ENCODE measurements around the gene MYH16. TPM values are rescaled to one million over a fixed set of nuclear protein-coding genes. Genes with fewer than 3 reads are reported as not detected.
"Not testable (repeated sequence)": the region's sequence is repeated elsewhere in the genome, so short reads cannot be mapped to it uniquely, and the experiment has no call there.

Gene MYH16
- polyA plus RNA-seq, 1 experiment, result not detected

- CTCF ChIA-PET, result interaction anchor here (0.9 to 1.6 kb wide), 2 partner anchors 280 to 281 kb away, joined by 3 to 4 read pairs; no protein-coding TSS in a partner anchor
- POLR2A ChIA-PET, result interaction anchor here (0.5 to 0.6 kb wide), 2 partner anchors 83 to 200 kb away, joined by 3 read pairs; no protein-coding TSS in a partner anchor
- H3K4me3 ChIP-seq (ENCODE audit: low read depth, low read length), result no peak overlapping the region
- H3K9me3 ChIP-seq (ENCODE audit: control insufficient read depth, insufficient read depth, low read length), result no peaks in the 10 kb centered on the region
- DNase-seq (ENCODE audit: low read depth, low spot score), result no peak
- H3K27ac ChIP-seq (ENCODE audit: low read depth, low read length), result no peak overlapping the region
- H3K27me3 ChIP-seq (ENCODE audit: control insufficient read depth, insufficient read depth, low read length), result no peaks in the 10 kb centered on the region
- TF ChIP-seq CTCF (IDR thresholded peaks at IDR 0.05; ENCODE audit: low read depth, low read length), result no peak
These were observed 47.7 kb downstream of the MYH16 start for GRCh38 chr7:99320371-99320770.

- H3K4me3 ChIP-seq (ENCODE audit: low read depth, low read length); POLR2A ChIA-PET; H3K9me3 ChIP-seq (ENCODE audit: control insufficient read depth, insufficient read depth, low read length); DNase-seq (ENCODE audit: low read depth, low spot score); CTCF ChIA-PET; H3K27me3 ChIP-seq (ENCODE audit: control insufficient read depth, insufficient read depth, low read length); H3K27ac ChIP-seq (ENCODE audit: low read depth, low read length): not testable (repeated sequence)
These were observed 50.0 kb downstream of the MYH16 start for GRCh38 chr7:99322659-99323058.

- peak overlapping the region; percentile 97 for H3K4me3 ChIP-seq (ENCODE audit: low read depth, low read length)
- H3K27ac ChIP-seq (ENCODE audit: low read depth, low read length), result no peak overlapping the region
- DNase-seq (ENCODE audit: low read depth, low spot score), result no peak
- no peaks in the 10 kb centered on the region for H3K9me3 ChIP-seq (ENCODE audit: control insufficient read depth, insufficient read depth, low read length)
- TF ChIP-seq CTCF (IDR thresholded peaks at IDR 0.05; ENCODE audit: low read depth, low read length), result no peak
- no peaks in the 10 kb centered on the region for H3K27me3 ChIP-seq (ENCODE audit: control insufficient read depth, insufficient read depth, low read length)
- ChIA-PET CTCF (interaction anchor here (1.9 kb wide), 1 partner anchor 11 kb away, joined by 8 read pairs; no protein-coding TSS in a partner anchor), POLR2A (no interaction called here)
These were observed 51.9 kb downstream of the MYH16 start for GRCh38 chr7:99324559-99324958.

- H3K27me3 ChIP-seq (ENCODE audit: control insufficient read depth, insufficient read depth, low read length), result no peaks in the 10 kb centered on the region
- TF ChIP-seq CTCF (IDR thresholded peaks at IDR 0.05; ENCODE audit: low read depth, low read length), result no peak
- no peaks in the 10 kb centered on the region for H3K9me3 ChIP-seq (ENCODE audit: control insufficient read depth, insufficient read depth, low read length)
- ChIA-PET POLR2A (interaction anchor here (0.6 to 1.2 kb wide), 2 partner anchors 83 to 91 kb away, joined by 3 to 6 read pairs; partner anchors contain the start of genes BUD31 and PDAP1), CTCF (interaction anchor here (1.1 to 1.9 kb wide), 2 partner anchors 12 to 234 kb away, joined by 4 to 8 read pairs; no protein-coding TSS in a partner anchor)
- H3K4me3 ChIP-seq (ENCODE audit: low read depth, low read length), result peak overlapping the region; percentile 97
- H3K27ac ChIP-seq (ENCODE audit: low read depth, low read length), result peak overlapping the region; percentile 11
- DNase-seq (ENCODE audit: low read depth, low spot score), result no peak
These were observed 52.4 kb downstream of the MYH16 start for GRCh38 chr7:99325001-99325493.

- no peaks in the 10 kb centered on the region for H3K9me3 ChIP-seq (ENCODE audit: control insufficient read depth, insufficient read depth, low read length)
- peak; percentile 30 for TF ChIP-seq CTCF (IDR thresholded peaks at IDR 0.05; ENCODE audit: low read depth, low read length)
- DNase-seq (ENCODE audit: low read depth, low spot score), result peak; percentile 82
- H3K27me3 ChIP-seq (ENCODE audit: control insufficient read depth, insufficient read depth, low read length), result no peaks in the 10 kb centered on the region
- peak within 1 kb of the TSS; percentile 47 for H3K27ac ChIP-seq (ENCODE audit: low read depth, low read length)
- peak within 1 kb of the TSS; percentile 97 for H3K4me3 ChIP-seq (ENCODE audit: low read depth, low read length)
- CTCF ChIA-PET, result interaction anchor here (1.0 to 1.9 kb wide), 4 partner anchors 12 to 289 kb away, joined by 4 to 10 read pairs (median 6); no protein-coding TSS in a partner anchor
- POLR2A ChIA-PET, result interaction anchor here (0.5 to 1.2 kb wide), 3 partner anchors 46 to 90 kb away, joined by 3 to 8 read pairs (median 6); partner anchors contain the start of genes BUD31 and PDAP1
These were observed 53.2 kb downstream of the MYH16 start, which contains the start of gene ARPC1A for GRCh38 chr7:99325592-99326407. TSS of gene ARPC1A (plus strand) at chr7:99325898. CDS start at chr7:99333354, 7,456 bp downstream.

Data from AG04450 (cell line).